SU-DHL-6 (cell line): ENCODE data around the gene KRT5.

Source experiments
- H2AFZ ChIP-seq: fragments of 200-600 bp; sonication (generic); 2 replicates; pipeline ENCODE4 v1.6.1; 2014; ENCODE audit warnings: low read depth, mild to moderate bottlenecking, moderate library complexity, mixed read lengths, antibody characterized with exemption, low read length; ENCODE audit not compliant: severe bottlenecking
- H3F3A ChIP-seq: fragments of 200-600 bp; shearing (Covaris generic); 2 replicates; pipeline ENCODE4 v1.6.0; 2016; ENCODE audit warnings: antibody characterized with exemption, mild to moderate bottlenecking; ENCODE audit not compliant: insufficient read depth
- H3K27ac ChIP-seq: fragments of 200-600 bp; sonication (generic); 2 replicates; pipeline ENCODE4 v1.5.1; 2016; ENCODE audit warnings: low read depth, mild to moderate bottlenecking, low read length, moderate library complexity, mixed read lengths
- H3K27me3 ChIP-seq: fragments of 200-600 bp; sonication (generic), shearing (Covaris generic); 2 replicates; pipeline ENCODE4 v1.6.0; 2014; ENCODE audit warnings: mild to moderate bottlenecking, low read length
- H3K36me3 ChIP-seq: fragments of 200-600 bp; sonication (generic); 2 replicates; pipeline ENCODE4 v1.6.1; 2014; ENCODE audit warnings: mild to moderate bottlenecking, low read length, mixed read lengths
- H3K4me2 ChIP-seq: fragments of 300-600, 200-600 bp; shearing (Covaris generic), sonication (generic); 2 replicates; pipeline ENCODE4 v1.6.0; 2014; ENCODE audit warnings: low read length, low read depth, mild to moderate bottlenecking; ENCODE audit not compliant: poor library complexity, severe bottlenecking
- H3K4me3 ChIP-seq: fragments of 200-600 bp; sonication (generic); 2 replicates; pipeline ENCODE4 v1.5.1; 2014; ENCODE audit warnings: antibody characterized with exemption, low read length, mild to moderate bottlenecking, mixed read lengths; ENCODE audit not compliant: insufficient read depth, poor library complexity, severe bottlenecking
- H3K79me2 ChIP-seq: fragments of 200-600 bp; sonication (generic); 2 replicates; pipeline ENCODE4 v1.6.1; 2014; ENCODE audit warnings: mild to moderate bottlenecking, low read length, moderate library complexity; ENCODE audit not compliant: insufficient read depth
- H3K9ac ChIP-seq: fragments of 200-600 bp; sonication (generic); 2 replicates; pipeline ENCODE4 v1.7.0; 2014; ENCODE audit warnings: mild to moderate bottlenecking, low read length
- H3K9me2 ChIP-seq: fragments of 200-600 bp; sonication (generic); replicated peaks from 2 replicates; pipeline ENCODE4 v1.6.1; 2014; ENCODE audit warnings: low read length; ENCODE audit not compliant: insufficient read depth
- H3K9me3 ChIP-seq: fragments of 200-600 bp; sonication (generic); 2 replicates; pipeline ENCODE4 v1.6.1; 2014; ENCODE audit warnings: low read length, mixed read lengths; ENCODE audit not compliant: insufficient read depth
- H4K20me1 ChIP-seq: fragments of 200-600 bp; sonication (generic); 2 replicates; pipeline ENCODE4 v1.6.1; 2014; ENCODE audit warnings: low read depth, mild to moderate bottlenecking, antibody characterized with exemption, low read length, moderate library complexity, mixed read lengths
- CTCF ChIP-seq: fragments of 200-600 bp; sonication (generic); IDR thresholded peaks from one replicate; pipeline ENCODE4 v1.5.1; 2017; ENCODE audit warnings: antibody characterized with exemption, mild to moderate bottlenecking, low read length, moderate library complexity; ENCODE audit not compliant: insufficient read depth, poor library complexity, severe bottlenecking
- EZH2phosphoT487 ChIP-seq: fragments of 200-600 bp; sonication (generic), shearing (Covaris generic); conservative IDR thresholded peaks from 2 replicates; pipeline ENCODE4 v1.6.1; 2018; ENCODE audit warnings: mild to moderate bottlenecking, antibody characterized with exemption, low read length, moderate library complexity, mixed read lengths

KRT5 gene

GRCh38 chr12:52524898-52525591 is 4.9 kb upstream of the KRT5 start:
- Histone ChIP-seq H3K79me2 (no peaks in the 10 kb centered on the region), H2AFZ (no peak overlapping the region), H3K27me3 (no peaks in the 10 kb centered on the region), H3K4me3 (no peak overlapping the region), H3K9me3 (no peaks in the 10 kb centered on the region), H4K20me1 (no peaks in the 10 kb centered on the region), H3F3A (no peaks in the 10 kb centered on the region), H3K9me2 (no peaks in the 10 kb centered on the region), H3K9ac (no peak overlapping the region), H3K27ac (no peak overlapping the region), H3K4me2 (no peak overlapping the region), H3K36me3 (no peaks in the 10 kb centered on the region)
- no peak for TF ChIP-seq EZH2phosphoT487
- TF ChIP-seq CTCF, result no peak

GRCh38 chr12:52524241-52524897 is 4.2 kb upstream of the KRT5 start:
- no peaks in the 10 kb centered on the region for H3K36me3 ChIP-seq
- no peak overlapping the region for H3K9ac ChIP-seq
- no peak overlapping the region for H2AFZ ChIP-seq
- H3K27me3 ChIP-seq, result no peaks in the 10 kb centered on the region
- H4K20me1 ChIP-seq, result no peaks in the 10 kb centered on the region
- no peak overlapping the region for H3K4me3 ChIP-seq
- H3K9me3 ChIP-seq, result no peaks in the 10 kb centered on the region
- no peaks in the 10 kb centered on the region for H3F3A ChIP-seq
- no peaks in the 10 kb centered on the region for H3K9me2 ChIP-seq
- no peak overlapping the region for H3K27ac ChIP-seq
- no peaks in the 10 kb centered on the region for H3K79me2 ChIP-seq
- no peak overlapping the region for H3K4me2 ChIP-seq
- TF ChIP-seq CTCF (no peak), EZH2phosphoT487 (no peak)

GRCh38 chr12:52523824-52524223 is 3.6 kb upstream of the KRT5 start:
- Histone ChIP-seq H3K36me3 (no peaks in the 10 kb centered on the region), H3K9ac (no peak overlapping the region), H3K4me3 (no peak overlapping the region), H3K9me3 (no peaks in the 10 kb centered on the region), H3K9me2 (no peaks in the 10 kb centered on the region), H3K27me3 (no peaks in the 10 kb centered on the region), H4K20me1 (no peaks in the 10 kb centered on the region), H3F3A (no peaks in the 10 kb centered on the region), H3K4me2 (no peak overlapping the region), H2AFZ (no peak overlapping the region), H3K79me2 (no peaks in the 10 kb centered on the region), H3K27ac (no peak overlapping the region)
- TF ChIP-seq EZH2phosphoT487 (no peak), CTCF (no peak)
